Renal cortical epithelial cell (primary cell): ENCODE measurements around the gene TIAM2. TPM values are rescaled to one million over a fixed set of nuclear protein-coding genes. Genes with fewer than 3 reads are reported as not detected.
"Not testable (repeated sequence)": the region's sequence is repeated elsewhere in the genome, so short reads cannot be mapped to it uniquely, and the experiment has no call there.

Experiments used
- DNase-seq: peaks from one replicate; pipeline ENCODE4 v3.0.0-alpha.2; 2011; ENCODE audit warnings: low read depth
- total RNA-seq: library from RNA; depleted of rRNA; stranded (reverse); fragments of >200 nt; gene quantifications from 2 replicates; pipeline ENCODE4 v1.2.3, GENCODE V29; 2014

Gene TIAM2
- total RNA-seq, 1 donor from 2014 or later, result 10.8 TPM

GRCh38 chr6:155194399-155194798 lies 199.3 kb downstream of the TIAM2 start:
- DNase-seq, result no peak

GRCh38 chr6:155195903-155196302 lies 200.8 kb downstream of the TIAM2 start:
- no peak for DNase-seq

DNA sequence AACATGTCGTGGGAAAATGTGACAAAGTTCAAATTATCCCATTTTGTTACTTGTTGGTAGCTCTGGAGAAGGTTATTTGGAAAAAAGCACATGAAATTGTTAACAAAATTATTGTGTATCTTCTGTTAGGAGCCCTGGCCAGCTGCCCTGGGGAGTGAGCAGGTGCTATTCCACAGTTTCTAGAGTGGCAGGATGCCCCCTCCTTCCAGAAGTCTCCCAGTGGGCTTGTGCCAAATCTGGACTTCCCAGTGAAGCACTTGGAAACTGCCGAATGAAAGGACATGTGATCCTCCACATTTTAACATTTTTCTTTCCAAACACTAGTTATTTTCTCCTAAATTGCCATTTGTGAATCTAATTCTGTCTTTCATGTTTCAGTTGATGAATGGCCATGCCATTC lies 201.8 kb downstream of the TIAM2 start:
- DNase-seq, result no peak

GRCh38 chr6:155197932-155198331 lies 202.8 kb downstream of the TIAM2 start:
- DNase-seq, result no peak

DNA sequence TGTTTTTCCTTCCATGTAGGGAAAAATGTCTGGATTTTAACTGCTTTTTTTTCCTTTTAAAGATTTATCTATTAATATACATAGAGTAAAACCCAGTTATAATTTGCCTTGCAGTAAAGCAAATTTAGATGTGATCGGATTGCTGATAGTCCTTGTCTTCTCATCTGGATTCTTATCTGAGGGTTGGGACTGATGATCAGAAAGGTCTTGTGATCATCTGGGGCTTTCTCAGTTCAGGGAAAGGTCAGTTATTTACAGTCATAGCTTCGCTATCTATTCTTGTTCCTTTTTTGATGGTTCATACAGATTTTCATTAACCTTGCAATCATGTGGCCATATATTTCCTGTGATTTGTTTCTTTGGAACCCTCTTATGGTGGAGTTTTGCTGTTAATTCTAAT lies 204.9 kb downstream of the TIAM2 start:
- DNase-seq, result no peak

DNA sequence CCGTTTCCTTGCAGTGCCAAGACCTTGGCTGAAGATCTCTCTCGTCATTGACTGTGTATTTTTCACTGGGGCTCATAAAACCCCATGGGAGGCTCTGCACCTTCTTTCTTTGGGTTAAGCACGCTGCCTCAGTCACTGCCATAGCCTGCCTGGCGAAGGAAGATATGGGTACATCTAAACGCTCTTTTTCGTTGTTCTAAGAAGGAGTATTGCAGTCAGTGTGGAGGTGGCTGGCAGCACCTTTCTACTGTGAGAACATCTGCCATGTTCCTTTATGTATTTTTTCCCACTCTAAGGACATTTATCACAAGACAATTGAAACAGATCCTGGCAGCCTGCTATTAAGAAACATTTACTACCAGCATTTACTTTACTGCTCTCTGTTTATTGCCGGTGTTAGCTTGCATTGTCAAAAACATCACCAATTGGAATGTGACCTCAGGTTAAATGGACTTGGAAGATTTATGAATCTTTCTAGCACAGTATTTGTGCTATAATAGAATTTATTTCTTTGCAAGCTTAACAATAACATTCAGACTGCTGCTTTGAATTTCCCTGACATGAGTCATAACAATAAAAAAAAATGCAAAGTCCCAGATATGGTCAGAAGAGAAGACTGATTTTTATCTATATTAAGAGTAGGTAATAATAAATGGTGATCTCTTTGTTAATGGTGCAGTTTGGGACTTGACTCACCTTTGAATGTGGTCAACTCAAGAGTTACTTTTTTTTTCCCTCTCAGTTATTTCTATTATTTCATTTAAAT lies 206.5 kb downstream of the TIAM2 start:
- peak; percentile 92 for DNase-seq

DNA sequence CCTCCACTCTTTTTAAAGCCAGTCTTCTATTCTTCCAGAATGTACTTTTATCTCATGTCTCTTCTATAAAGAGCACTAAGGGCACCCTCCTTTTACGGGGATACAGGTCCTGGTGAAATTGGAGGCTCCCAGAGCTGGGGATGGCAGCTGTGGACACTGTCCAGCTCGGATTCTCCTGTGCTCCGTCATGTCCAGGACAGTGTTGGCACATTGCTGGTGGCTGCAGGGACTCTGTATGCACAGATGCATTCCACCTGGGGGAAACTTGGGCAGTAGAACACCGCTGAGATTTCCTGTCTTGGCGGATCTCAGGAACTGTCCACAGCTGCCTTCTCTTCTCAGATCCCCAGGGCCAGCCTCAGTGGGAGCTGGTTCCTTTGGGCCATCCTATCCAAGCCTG lies 212.1 kb downstream of the TIAM2 start:
- DNase-seq, result no peak

GRCh38 chr6:155212106-155212505 lies 217.0 kb downstream of the TIAM2 start:
- no peak for DNase-seq

DNA sequence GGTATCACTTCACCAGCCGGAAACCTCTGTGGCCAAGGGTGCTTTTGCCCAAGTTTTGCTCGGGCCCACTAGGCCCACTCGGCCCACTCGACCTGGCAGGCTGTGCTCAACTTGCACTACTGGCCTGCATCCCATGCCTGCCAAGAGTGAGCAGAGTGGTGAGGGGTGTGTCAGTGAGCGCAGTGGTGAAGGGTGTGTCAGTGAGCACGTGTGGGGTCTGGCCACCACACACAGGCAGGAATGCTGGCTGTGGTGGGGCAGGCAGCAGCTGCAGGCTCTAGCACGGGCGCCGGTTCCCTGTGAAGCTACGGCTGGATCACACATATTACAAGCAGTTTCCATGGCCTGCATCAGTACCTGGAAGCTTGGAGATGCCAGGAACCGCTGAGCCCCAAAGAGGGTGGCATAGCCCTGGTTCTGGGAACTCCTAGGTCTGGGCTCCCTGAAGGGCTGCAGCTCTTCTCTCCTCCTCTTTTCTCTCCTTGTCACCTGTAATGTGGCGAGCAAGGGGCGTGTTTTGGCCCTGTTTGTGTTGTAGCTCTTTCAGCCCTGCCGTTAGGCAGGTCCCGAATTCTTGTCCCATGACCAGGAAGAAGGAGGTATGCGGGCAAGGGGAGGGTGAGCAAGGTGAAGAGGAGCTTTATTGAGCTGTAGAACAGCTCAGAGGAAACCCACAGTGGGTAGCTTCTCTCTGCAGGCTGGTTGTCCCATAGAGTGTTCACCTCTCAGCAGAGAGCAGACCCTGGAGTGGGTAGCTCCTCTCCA lies 217.7 kb downstream of the TIAM2 start:
- DNase-seq, result no peak

GRCh38 chr6:155213611-155214372 lies 218.7 kb downstream of the TIAM2 start:
- DNase-seq, result no peak

GRCh38 chr6:155215906-155216305 lies 220.8 kb downstream of the TIAM2 start:
- no peak for DNase-seq

DNA sequence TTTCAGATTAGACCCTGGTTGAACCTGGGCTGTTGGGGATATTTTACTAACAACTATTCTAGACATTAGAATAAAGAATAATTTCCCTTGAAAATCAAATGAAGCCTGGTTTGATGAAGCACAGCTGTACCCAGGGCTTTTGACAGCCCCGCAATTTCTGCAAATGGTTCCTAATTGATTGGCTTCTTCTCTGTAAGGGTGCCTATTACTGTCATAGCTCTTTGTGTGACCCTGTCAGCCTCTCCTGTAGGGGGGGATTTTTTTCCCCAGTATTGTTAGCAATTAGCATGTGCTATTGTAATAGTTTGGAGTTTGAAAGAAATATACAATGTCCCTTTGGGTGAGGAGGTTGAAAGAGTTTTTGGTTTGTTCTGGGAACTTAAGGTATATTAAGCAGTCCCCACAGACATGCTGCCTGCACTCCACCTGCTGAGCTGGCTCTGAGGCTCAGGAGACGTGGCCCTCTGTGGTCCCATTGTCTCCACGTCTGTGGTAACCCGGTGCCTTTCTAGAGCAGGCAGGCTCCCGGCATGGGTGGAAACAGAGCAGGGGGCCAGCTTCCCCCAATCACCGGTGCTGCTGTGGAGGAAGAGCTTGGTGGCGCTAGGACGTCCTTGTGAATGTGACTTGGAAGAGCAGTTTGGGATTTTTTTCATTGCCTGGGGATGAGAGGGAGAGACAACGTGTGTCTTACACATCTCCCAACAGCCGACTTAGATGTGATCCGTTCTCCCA lies 221.4 kb downstream of the TIAM2 start:
- no peak for DNase-seq

DNA sequence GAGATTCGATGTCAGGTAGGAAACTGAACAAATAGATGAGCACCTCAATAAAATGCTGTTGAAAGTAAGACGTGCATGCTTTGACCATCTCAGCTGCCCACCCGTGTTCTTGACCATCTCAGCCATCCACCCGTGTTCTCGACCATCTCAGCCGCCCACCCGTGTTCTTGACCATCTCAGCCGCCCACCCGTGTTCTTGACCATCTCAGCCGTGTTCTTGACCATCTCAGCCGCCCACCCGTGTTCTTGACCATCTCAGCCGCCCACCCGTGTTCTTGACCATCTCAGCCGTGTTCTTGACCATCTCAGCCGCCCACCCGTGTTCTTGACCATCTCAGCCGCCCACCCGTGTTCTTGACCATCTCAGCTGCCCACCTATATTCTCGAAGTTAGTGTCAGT lies 223.6 kb downstream of the TIAM2 start:
- not testable (repeated sequence) for DNase-seq

DNA sequence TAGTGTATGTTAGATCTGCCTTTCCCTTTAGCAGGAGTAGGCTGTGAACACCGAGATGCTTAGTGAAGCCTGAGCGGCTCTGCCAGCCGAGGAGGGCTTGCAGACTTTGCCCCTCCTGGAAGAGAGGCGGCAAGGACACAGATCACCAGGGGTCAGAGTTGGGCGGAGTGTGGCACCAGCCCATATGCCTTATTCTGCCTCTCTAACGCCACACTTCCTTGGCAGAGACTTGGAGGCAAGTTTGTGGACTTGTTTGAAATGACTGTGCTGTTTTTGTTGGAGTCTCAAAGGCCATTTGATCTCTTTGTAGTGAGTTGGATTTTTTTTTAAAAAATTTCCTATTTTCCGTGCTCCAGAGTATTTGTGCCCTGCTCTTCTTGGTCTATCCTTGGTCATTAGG lies 224.2 kb downstream of the TIAM2 start:
- DNase-seq, result no peak

DNA sequence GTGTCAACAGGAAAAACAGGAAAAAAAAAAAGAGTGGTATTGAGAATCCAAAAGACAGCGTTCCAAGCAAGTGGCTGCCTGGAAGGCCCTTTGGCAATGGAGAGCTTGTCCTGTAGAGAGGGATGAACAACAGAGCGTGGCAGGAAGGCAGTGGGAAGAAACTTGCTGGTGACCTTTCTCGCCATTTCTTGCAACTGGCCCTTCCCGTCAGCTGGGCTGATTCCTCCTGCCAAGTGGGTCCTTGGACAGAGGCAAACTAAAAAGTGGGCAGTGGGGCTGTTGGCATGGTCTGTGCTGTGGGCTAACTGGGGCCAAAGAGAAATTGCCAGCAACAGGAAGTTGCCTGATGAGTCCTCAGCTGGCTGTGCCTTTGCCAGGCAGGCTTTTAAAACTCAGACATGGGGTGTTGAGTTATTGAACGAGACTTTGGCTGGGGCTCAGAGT lies 224.8 kb downstream of the TIAM2 start:
- no peak for DNase-seq

GRCh38 chr6:155221086-155221485 lies 226.0 kb downstream of the TIAM2 start:
- no peak for DNase-seq

GRCh38 chr6:155222506-155222905 lies 227.4 kb downstream of the TIAM2 start:
- DNase-seq, result no peak

DNA sequence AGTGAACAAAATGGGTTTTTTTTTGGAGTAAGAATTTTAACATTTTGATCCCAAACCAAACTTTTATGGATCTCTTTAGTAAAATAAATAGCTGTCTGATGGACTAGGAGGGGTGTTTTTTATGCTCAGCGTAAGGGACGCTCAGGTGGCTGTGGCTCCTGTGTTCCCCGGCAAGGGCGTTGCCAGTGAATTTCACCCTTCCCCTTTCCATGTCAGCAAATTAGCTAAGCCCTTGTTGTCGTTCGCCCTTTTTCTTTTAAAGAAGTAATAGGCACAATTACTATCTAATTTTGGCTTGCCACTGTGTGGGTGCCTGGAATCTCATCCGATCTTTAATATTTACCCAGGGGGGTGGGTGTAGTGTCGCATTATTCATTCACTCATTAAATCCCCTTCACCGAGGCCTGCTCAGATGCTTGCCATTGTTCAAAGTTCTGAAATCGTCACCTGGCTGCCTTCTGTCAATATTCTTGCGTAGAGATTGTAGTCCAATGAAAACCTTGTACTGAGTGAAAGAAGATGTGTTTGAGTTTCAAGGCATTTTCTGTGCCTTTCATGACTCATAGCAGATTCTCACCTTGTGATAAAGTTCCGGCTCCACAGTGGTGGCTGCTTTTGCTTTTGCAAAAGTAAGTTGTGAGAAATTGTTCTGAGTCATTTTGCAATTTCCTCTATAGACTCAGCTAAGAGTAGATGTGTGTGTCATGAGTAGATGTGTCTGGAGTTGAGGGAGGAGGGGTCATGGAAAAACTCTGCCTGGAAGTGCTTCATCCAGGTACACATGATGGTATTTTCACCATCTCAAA lies 228.7 kb downstream of the TIAM2 start:
- DNase-seq, result peak; percentile 96

DNA sequence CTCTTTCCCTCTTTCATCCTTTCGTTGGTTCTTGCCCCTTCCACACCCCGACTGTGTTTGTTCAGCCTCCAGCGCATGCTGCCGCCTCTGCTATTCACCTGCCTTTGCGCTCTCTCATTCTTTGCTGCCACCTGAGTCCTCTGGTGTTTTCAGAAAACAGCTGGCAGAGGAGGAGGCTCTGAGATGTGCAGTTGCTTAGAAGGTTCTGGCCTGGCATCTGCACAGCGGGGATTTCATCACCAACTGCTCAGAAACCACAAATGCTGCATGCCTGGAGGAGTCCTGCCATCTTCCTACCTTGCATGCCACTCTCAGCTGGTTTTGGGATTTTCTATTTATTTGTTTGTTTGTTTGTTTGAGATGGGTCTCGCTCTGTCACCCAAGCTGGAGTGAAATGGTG lies 229.5 kb downstream of the TIAM2 start:
- peak; percentile 11 for DNase-seq

DNA sequence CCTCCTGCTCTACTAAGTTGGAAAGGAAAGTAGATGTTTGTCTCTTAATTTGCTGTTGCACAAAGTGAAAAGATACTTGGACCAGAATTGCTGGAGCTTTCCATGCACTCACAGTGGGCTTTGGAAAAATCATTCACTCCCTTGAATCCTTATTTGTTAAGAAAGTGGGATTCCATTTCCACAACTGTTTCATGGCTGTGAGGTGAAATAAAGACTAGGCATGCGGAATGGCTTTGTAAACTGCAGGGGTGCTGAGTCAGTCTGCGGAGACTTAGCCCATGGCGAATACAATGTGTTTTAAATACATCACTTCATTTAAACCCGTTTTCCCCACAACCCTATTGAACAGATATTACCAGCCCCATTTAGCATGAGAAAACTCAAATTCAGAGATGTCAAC lies 231.9 kb downstream of the TIAM2 start:
- DNase-seq, result no peak
